ENCODE data around the gene RAB1A. TPM values are rescaled to one million over a fixed set of nuclear protein-coding genes. Genes with fewer than 3 reads are reported as not detected.

RAB1A gene
- polyA plus RNA-seq, 2 of the 4 experiments (the other 2 are of a cell fraction), result 308 to 417 TPM

DNA sequence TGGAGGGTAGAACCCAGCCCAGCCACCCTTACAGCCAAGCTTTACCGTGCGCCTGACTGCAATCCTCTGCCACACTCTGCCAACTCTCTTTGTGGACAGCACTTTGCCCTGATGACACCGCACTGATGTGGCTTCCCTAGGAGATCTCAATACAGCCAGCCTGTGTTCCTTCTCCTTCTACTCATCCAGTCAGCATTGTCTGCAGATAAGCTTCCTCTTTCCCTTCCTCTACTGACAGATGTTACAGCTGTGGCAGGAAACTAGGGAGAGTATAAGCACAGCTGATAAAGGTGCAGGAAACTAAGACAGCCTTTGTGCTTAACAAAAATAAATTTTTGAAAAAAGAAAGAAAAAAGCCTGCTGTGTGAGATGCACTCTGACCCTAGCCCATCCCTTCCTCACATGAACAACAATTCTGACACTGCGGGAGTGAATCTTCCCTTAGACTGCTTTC lies 48.6 kb downstream of the RAB1A start:
- ATAC-seq (peak in 1 of 2 experiments; percentile 21; a peak in 3 of 6 replicates), DNase-seq (ENCODE audit: low read depth in 1 of 2, low spot score in 1 of 2) (no peak), FAIRE-seq (no peak)
- ChIA-PET POLR2A (no interaction called here), CTCF (interaction anchor here (0.8 to 1.6 kb wide), 2 partner anchors 10 to 16 kb away, joined by 3 to 5 read pairs; no protein-coding TSS in a partner anchor)
- no peaks in the 10 kb centered on the region for H3K9me3 ChIP-seq
- TF ChIP-seq MAFK (IDR thresholded peaks at IDR 0.05; ENCODE audit: partially characterized antibody) (no peak), HDAC2 (IDR thresholded peaks at IDR 0.05) (no peak), CBX8 (IDR thresholded peaks at IDR 0.05) (no peak), SREBF2 (IDR thresholded peaks at IDR 0.05) (no peak), FOSB (CRISPR knock-in tag; IDR thresholded peaks at IDR 0.05) (no peak), RAD21 (conservative IDR thresholded peaks at IDR 0.05 in 1 of 2, IDR thresholded peaks at IDR 0.05 in 1 of 2) (no peak), MAZ (IDR thresholded peaks at IDR 0.05; ENCODE audit: borderline replicate concordance, low read depth, low read length) (no peak), NFE2L2 (conservative IDR thresholded peaks at IDR 0.05; ENCODE audit: low read length) (no peak), EP300 (IDR thresholded peaks at IDR 0.05) (no peak), POLR2A (IDR thresholded peaks at IDR 0.05; ENCODE audit: low read length) (no peak), CHD4 (IDR thresholded peaks at IDR 0.05; ENCODE audit: borderline replicate concordance) (no peak), FOSL2 (IDR thresholded peaks at IDR 0.05) (no peak), FOSL2 (CRISPR knock-in tag; IDR thresholded peaks at IDR 0.05) (no peak), CBX2 (IDR thresholded peaks at IDR 0.05; ENCODE audit: borderline replicate concordance, low read depth) (no peak), RFX5 (IDR thresholded peaks at IDR 0.05) (no peak), HOXB5 (CRISPR knock-in tag; IDR thresholded peaks at IDR 0.05) (no peak)
- TF ChIP-seq, protein P1, sequence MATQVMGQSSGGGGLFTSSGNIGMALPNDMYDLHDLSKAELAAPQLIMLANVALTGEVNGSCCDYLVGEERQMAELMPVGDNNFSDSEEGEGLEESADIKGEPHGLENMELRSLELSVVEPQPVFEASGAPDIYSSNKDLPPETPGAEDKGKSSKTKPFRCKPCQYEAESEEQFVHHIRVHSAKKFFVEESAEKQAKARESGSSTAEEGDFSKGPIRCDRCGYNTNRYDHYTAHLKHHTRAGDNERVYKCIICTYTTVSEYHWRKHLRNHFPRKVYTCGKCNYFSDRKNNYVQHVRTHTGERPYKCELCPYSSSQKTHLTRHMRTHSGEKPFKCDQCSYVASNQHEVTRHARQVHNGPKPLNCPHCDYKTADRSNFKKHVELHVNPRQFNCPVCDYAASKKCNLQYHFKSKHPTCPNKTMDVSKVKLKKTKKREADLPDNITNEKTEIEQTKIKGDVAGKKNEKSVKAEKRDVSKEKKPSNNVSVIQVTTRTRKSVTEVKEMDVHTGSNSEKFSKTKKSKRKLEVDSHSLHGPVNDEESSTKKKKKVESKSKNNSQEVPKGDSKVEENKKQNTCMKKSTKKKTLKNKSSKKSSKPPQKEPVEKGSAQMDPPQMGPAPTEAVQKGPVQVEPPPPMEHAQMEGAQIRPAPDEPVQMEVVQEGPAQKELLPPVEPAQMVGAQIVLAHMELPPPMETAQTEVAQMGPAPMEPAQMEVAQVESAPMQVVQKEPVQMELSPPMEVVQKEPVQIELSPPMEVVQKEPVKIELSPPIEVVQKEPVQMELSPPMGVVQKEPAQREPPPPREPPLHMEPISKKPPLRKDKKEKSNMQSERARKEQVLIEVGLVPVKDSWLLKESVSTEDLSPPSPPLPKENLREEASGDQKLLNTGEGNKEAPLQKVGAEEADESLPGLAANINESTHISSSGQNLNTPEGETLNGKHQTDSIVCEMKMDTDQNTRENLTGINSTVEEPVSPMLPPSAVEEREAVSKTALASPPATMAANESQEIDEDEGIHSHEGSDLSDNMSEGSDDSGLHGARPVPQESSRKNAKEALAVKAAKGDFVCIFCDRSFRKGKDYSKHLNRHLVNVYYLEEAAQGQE (IDR thresholded peaks at IDR 0.05), result no peak
- TF ChIP-seq, protein P2, sequence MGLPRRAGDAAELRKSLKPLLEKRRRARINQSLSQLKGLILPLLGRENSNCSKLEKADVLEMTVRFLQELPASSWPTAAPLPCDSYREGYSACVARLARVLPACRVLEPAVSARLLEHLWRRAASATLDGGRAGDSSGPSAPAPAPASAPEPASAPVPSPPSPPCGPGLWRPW (IDR thresholded peaks at IDR 0.05), result no peak
- TF ChIP-seq, protein P3, sequence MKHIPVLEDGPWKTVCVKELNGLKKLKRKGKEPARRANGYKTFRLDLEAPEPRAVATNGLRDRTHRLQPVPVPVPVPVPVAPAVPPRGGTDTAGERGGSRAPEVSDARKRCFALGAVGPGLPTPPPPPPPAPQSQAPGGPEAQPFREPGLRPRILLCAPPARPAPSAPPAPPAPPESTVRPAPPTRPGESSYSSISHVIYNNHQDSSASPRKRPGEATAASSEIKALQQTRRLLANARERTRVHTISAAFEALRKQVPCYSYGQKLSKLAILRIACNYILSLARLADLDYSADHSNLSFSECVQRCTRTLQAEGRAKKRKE (CRISPR knock-in tag; IDR thresholded peaks at IDR 0.05; ENCODE audit: low read depth), result no peak
- H3K4me3 ChIP-seq, result no peak overlapping the region
- WGBS (ENCODE audit: missing lambda C conversion rate), result 89% methylated on average over 4 of the region's 4 CpGs
- no peak overlapping the region for H3K4me2 ChIP-seq
- peaks cover 5% of the 10 kb centered on the region; the same call in 2 of the 3 replicates for H3K4me1 ChIP-seq
- no peak overlapping the region for H3K27ac ChIP-seq

DNA sequence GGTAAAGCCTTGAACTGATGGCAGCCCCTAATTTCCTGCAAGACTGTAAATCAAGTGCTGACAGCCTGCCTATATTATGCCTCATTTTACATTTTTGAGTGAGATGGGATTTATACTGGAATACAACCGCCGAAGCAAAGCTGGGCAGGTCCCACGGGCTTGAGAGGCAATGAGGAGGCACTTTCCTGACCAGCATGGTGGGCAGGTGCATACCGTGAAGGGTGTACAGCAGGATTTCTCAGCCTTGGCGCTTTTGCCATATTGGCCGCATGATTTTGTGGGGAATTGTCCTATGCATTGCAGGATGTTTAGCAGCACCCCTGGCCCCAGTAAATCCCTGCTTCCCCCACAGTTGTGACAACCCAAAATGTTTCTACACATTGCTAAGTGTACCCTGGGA lies 50.9 kb downstream of the RAB1A start:
- Histone ChIP-seq H3K4me1 (peaks cover 10% of the 10 kb centered on the region; the same call in 2 of the 3 replicates), H3K27ac (no peak overlapping the region), H3K4me3 (no peak overlapping the region), H3K9me3 (no peaks in the 10 kb centered on the region), H3K4me2 (no peak overlapping the region)
- TF ChIP-seq, protein P3 (CRISPR knock-in tag; IDR thresholded peaks at IDR 0.05; ENCODE audit: low read depth), result no peak
- no peak for TF ChIP-seq SMC3 (IDR thresholded peaks at IDR 0.05)
- TF ChIP-seq CHD4 (IDR thresholded peaks at IDR 0.05; ENCODE audit: borderline replicate concordance), result no peak
- TF ChIP-seq, protein P4, sequence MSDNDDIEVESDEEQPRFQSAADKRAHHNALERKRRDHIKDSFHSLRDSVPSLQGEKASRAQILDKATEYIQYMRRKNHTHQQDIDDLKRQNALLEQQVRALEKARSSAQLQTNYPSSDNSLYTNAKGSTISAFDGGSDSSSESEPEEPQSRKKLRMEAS (IDR thresholded peaks at IDR 0.05), result no peak
- no peak for TF ChIP-seq HOXA7 (CRISPR knock-in tag; IDR thresholded peaks at IDR 0.05)
- CTCF ChIA-PET, result interaction anchor here (0.5 to 8.8 kb wide), 7 partner anchors 13 to 319 kb away, joined by 3 to 52 read pairs (median 3); no protein-coding TSS in a partner anchor
- FAIRE-seq (no peak), ATAC-seq (no peak), DNase-seq (ENCODE audit: low read depth in 1 of 2, low spot score in 1 of 2) (no peak)
- POLR2A ChIA-PET, result interaction anchor here (0.7 to 1.4 kb wide), 3 partner anchors 14 to 148 kb away, joined by 3 read pairs; partner anchors contain the start of genes ACTR2 and RAB1A
- 97% methylated on average over 6 of the region's 6 CpGs for WGBS (ENCODE audit: missing lambda C conversion rate)

Data from A549 (cell line).